Type B pancreatic cell (in vitro differentiated cells): Measurements from ENCODE around the gene RPAIN. TPM values are rescaled to one million over a fixed set of nuclear protein-coding genes. Genes with fewer than 3 reads are reported as not detected.

ENCODE experiments used
- DNase-seq: peaks from one replicate; pipeline ENCODE4 v3.0.0; 2021; ENCODE audit warnings: mixed read lengths; ENCODE audit not compliant: unreplicated experiment; ENCODE audit errors: extremely low spot score
- H3K27ac Mint-ChIP-seq: 2 replicates; pipeline ENCODE4 v1.8.0; 2021; ENCODE audit warnings: mild to moderate bottlenecking, mixed read lengths
- H3K27me3 Mint-ChIP-seq: 2 replicates; pipeline ENCODE4 v1.8.0; 2021; ENCODE audit warnings: mixed read lengths
- H3K36me3 Mint-ChIP-seq: 2 replicates; pipeline ENCODE4 v1.8.0; 2021; ENCODE audit warnings: mixed read lengths
- H3K4me1 Mint-ChIP-seq: one replicate; pipeline ENCODE4 v1.8.0; 2021; ENCODE audit warnings: mixed read lengths; ENCODE audit not compliant: unreplicated experiment
- H3K4me3 Mint-ChIP-seq: 2 replicates; pipeline ENCODE4 v1.8.0; 2021; ENCODE audit warnings: mild to moderate bottlenecking, mixed read lengths
- H3K9me3 Mint-ChIP-seq: 2 replicates; pipeline ENCODE4 v1.8.0; 2021; ENCODE audit warnings: mixed read lengths
- CTCF ChIP-seq: fragments of 200-600 bp; sonication (generic); conservative IDR thresholded peaks from 2 replicates; pipeline ENCODE4 v1.5.0; 2021; ENCODE audit warnings: antibody characterized with exemption, mild to moderate bottlenecking
- total RNA-seq: library from RNA; stranded (reverse); gene quantifications from 2 replicates; pipeline ENCODE4 v1.2.1, GENCODE V29; 2021; ENCODE audit warnings: low replicate concordance

RPAIN gene
- total RNA-seq, 1 donor from 2014 or later: 70.8 TPM

- DNase-seq: no peak
- Mint-ChIP-seq H3K9me3 (no peaks in the 10 kb centered on the region), H3K4me1 (no peaks in the 10 kb centered on the region), H3K27ac (no peak overlapping the region), H3K36me3 (peaks cover 23% of the 10 kb centered on the region), H3K27me3 (no peaks in the 10 kb centered on the region), H3K4me3 (no peak overlapping the region)
- TF ChIP-seq CTCF: no peak
Measured at GRCh38 chr17:5446786-5447185, 26.8 kb downstream of the RPAIN start.

- Mint-ChIP-seq H3K9me3 (no peaks in the 10 kb centered on the region), H3K4me1 (peaks cover 24% of the 10 kb centered on the region), H3K27me3 (no peaks in the 10 kb centered on the region), H3K4me3 (no peak overlapping the region), H3K36me3 (peaks cover 8% of the 10 kb centered on the region), H3K27ac (no peak overlapping the region)
- no peak for DNase-seq
- TF ChIP-seq CTCF: no peak
Measured at GRCh38 chr17:5464717-5465507, 44.9 kb downstream of the RPAIN start.

GRCh38 chr17:5466295-5466694 is 46.3 kb downstream of the RPAIN start:
- Mint-ChIP-seq H3K36me3 (peaks cover 4% of the 10 kb centered on the region), H3K27me3 (no peaks in the 10 kb centered on the region), H3K4me1 (peaks cover 24% of the 10 kb centered on the region), H3K9me3 (no peaks in the 10 kb centered on the region), H3K27ac (no peak overlapping the region), H3K4me3 (peak overlapping the region; percentile 91)
- TF ChIP-seq CTCF: no peak
- no peak for DNase-seq

GRCh38 chr17:5467416-5467815 is 47.4 kb downstream of the RPAIN start:
- peak overlapping the region; percentile 17 for H3K27ac Mint-ChIP-seq
- H3K9me3 Mint-ChIP-seq: no peaks in the 10 kb centered on the region
- peaks cover 24% of the 10 kb centered on the region for H3K4me1 Mint-ChIP-seq
- H3K27me3 Mint-ChIP-seq: no peaks in the 10 kb centered on the region
- no peak for DNase-seq
- H3K4me3 Mint-ChIP-seq: peak overlapping the region; percentile 91
- peaks cover 7% of the 10 kb centered on the region for H3K36me3 Mint-ChIP-seq
- TF ChIP-seq CTCF: no peak

GRCh38 chr17:5468075-5468473 is 48.1 kb downstream of the RPAIN start:
- DNase-seq: no peak
- Mint-ChIP-seq H3K4me3 (peak overlapping the region; percentile 91), H3K4me1 (peaks cover 24% of the 10 kb centered on the region), H3K9me3 (no peaks in the 10 kb centered on the region), H3K27ac (peak overlapping the region; percentile 17), H3K36me3 (peaks cover 6% of the 10 kb centered on the region), H3K27me3 (no peaks in the 10 kb centered on the region)
- TF ChIP-seq CTCF: no peak
